ENCODE measurements around the gene ZIC4.

The ZIC4 gene

GRCh38 chr3:147359177-147360050 lies 46.9 kb downstream of the ZIC4 start:
- no peak for TF ChIP-seq CTCF (IDR thresholded peaks at IDR 0.05; ENCODE audit: control insufficient read depth, insufficient read depth, low read depth, low read length, missing control alignments)
- H3K4me3 ChIP-seq (ENCODE audit: control insufficient read depth, low read depth, low read length): no peak overlapping the region

GRCh38 chr3:147358144-147358992 lies 48.0 kb downstream of the ZIC4 start:
- DNase-seq (ENCODE audit: low read depth): no peak
- no peak overlapping the region for H3K4me3 ChIP-seq (ENCODE audit: control insufficient read depth, low read depth, low read length)
- TF ChIP-seq CTCF (IDR thresholded peaks at IDR 0.05; ENCODE audit: control insufficient read depth, insufficient read depth, low read depth, low read length, missing control alignments): no peak

More at GRCh38 chr3:147359177-147360050, 46.9 kb downstream of the ZIC4 start:
- DNase-seq (ENCODE audit: low read depth): no peak

GRCh38 chr3:147356909-147357900 lies 49.1 kb downstream of the ZIC4 start:
- no peak overlapping the region for H3K4me3 ChIP-seq (ENCODE audit: control insufficient read depth, low read depth, low read length)
- TF ChIP-seq CTCF (IDR thresholded peaks at IDR 0.05; ENCODE audit: control insufficient read depth, insufficient read depth, low read depth, low read length, missing control alignments): no peak
- no peak for DNase-seq (ENCODE audit: low read depth)

DNA sequence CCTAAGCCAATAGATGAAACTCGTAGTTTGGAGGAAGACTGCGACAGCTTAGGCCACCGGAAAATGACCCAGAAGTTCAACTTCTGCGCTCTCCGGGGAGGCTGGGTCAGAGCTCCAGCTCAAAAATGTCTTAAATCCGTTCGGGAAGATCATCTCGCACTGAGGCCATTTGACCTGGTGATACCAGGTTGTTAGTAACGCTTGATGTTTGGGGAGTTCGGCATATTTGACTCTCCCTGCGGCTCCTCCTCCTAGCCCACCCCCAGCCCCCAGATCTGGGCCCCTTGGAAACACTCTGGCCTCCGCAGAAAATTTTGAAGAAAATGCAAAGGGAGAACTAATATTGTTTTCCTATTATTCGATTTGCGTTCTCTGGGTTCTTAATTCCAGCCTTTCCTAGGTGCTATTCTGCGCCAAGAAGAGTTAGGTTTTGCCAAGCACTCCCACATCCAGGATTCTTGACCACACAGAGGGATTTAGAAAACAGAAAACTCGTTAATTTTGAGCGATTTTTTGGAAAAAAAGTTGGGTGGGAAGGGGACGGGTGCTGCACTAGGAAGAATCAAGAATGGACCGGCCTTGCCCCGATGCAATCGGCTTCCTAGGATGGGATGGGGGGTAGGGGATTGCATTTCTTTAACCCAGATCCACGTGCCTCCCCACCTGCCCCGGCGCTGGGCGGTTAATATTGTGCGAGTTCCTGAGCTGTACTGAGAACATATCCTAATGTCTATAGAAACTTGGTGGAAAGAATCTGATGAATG lies 50.0 kb downstream of the ZIC4 start:
- H3K4me3 ChIP-seq (ENCODE audit: control insufficient read depth, low read depth, low read length): no peak overlapping the region
- DNase-seq (ENCODE audit: low read depth): no peak
- TF ChIP-seq CTCF (IDR thresholded peaks at IDR 0.05; ENCODE audit: control insufficient read depth, insufficient read depth, low read depth, low read length, missing control alignments): no peak

- no peak for TF ChIP-seq CTCF (IDR thresholded peaks at IDR 0.05; ENCODE audit: control insufficient read depth, insufficient read depth, low read depth, low read length, missing control alignments)
- no peak overlapping the region for H3K4me3 ChIP-seq (ENCODE audit: control insufficient read depth, low read depth, low read length)
- DNase-seq (ENCODE audit: low read depth): no peak
These were observed 50.6 kb downstream of the ZIC4 start for GRCh38 chr3:147355753-147356090.

All from AG09309 (cell line).